PC-9 (cell line): Measurements from ENCODE around the gene KDM6A.

Experiments used
- EZH2 ChIP-seq: fragments of 200-600 bp; sonication (generic); IDR thresholded peaks from 2 replicates; pipeline ENCODE4 v1.8.0; 2017; ENCODE audit warnings: antibody characterized with exemption, low read depth
- TF ChIP-seq, protein P1 (sequence below): fragments of 200-600 bp; sonication (generic); conservative IDR thresholded peaks from 2 replicates; pipeline ENCODE4 v1.6.1; 2017; ENCODE audit warnings: mixed run types, antibody characterized with exemption, mild to moderate bottlenecking, moderate library complexity

DNA sequence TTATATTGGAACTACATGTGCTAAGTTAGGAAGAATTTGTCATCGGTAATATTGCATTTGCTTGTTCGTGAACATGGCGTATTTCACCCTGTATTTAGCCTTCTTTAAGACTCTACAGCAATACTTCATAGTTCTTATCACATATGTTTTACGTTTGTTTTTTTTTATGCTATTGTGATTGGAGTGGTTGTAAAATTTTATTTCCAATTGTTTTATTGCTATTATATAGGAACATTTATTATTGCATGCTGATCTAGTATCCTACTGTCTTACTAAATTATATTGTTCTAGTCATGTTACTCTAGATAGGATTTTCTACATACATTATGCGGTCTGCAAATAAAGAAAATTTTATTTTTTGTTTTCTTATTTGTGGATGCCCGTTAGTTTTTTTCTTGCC is 107.4 kb downstream of the KDM6A start:
- TF ChIP-seq, protein P1, sequence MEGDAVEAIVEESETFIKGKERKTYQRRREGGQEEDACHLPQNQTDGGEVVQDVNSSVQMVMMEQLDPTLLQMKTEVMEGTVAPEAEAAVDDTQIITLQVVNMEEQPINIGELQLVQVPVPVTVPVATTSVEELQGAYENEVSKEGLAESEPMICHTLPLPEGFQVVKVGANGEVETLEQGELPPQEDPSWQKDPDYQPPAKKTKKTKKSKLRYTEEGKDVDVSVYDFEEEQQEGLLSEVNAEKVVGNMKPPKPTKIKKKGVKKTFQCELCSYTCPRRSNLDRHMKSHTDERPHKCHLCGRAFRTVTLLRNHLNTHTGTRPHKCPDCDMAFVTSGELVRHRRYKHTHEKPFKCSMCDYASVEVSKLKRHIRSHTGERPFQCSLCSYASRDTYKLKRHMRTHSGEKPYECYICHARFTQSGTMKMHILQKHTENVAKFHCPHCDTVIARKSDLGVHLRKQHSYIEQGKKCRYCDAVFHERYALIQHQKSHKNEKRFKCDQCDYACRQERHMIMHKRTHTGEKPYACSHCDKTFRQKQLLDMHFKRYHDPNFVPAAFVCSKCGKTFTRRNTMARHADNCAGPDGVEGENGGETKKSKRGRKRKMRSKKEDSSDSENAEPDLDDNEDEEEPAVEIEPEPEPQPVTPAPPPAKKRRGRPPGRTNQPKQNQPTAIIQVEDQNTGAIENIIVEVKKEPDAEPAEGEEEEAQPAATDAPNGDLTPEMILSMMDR, result no peak
- TF ChIP-seq EZH2, result no peak
